OCI-LY3 (cell line): ENCODE measurements around the gene TMEM86B.

ENCODE experiments used
- H2AFZ ChIP-seq: fragments of 200-600, 300-600 bp; shearing (Covaris generic); 2 replicates; pipeline ENCODE4 v1.6.0; 2014; ENCODE audit warnings: antibody characterized with exemption, low read depth, low read length
- H3K27ac ChIP-seq: fragments of 200-600, 300-600 bp; sonication (generic); 2 replicates; pipeline ENCODE4 v1.5.1; 2014; ENCODE audit warnings: mild to moderate bottlenecking, low read length, moderate library complexity, mixed read lengths
- H3K27me3 ChIP-seq: fragments of 200-600, 300-600 bp; sonication (generic); 2 replicates; pipeline ENCODE4 v1.6.1; 2014; ENCODE audit warnings: low read depth, low read length, mixed read lengths
- H3K36me3 ChIP-seq: fragments of 200-600, 300-600 bp; sonication (generic); replicated peaks from 2 replicates; pipeline ENCODE3; 2014; ENCODE audit warnings: low read depth, low read length, mixed read lengths
- H3K4me1 ChIP-seq: fragments of 300-600, 200-600 bp; sonication (generic); 2 replicates; pipeline ENCODE4 v1.6.1; 2014; ENCODE audit warnings: low read length, mixed read lengths
- H3K4me2 ChIP-seq: fragments of 200-600, 300-600 bp; sonication (generic); 2 replicates; pipeline ENCODE4 v1.6.1; 2014; ENCODE audit warnings: low read length, mixed read lengths
- H3K4me3 ChIP-seq: fragments of 300-600, 200-600 bp; sonication (generic); 2 replicates; pipeline ENCODE4 v1.5.1; 2014; ENCODE audit warnings: antibody characterized with exemption, mild to moderate bottlenecking, low read length, moderate library complexity
- H3K79me2 ChIP-seq: fragments of 300-600, 200-600 bp; shearing (Covaris generic); 2 replicates; pipeline ENCODE4 v1.6.1; 2014; ENCODE audit warnings: mild to moderate bottlenecking, low read length, mixed read lengths
- H3K9ac ChIP-seq: fragments of 300-600, 200-600 bp; shearing (Covaris generic); 2 replicates; pipeline ENCODE4 v1.6.0; 2014; ENCODE audit warnings: mild to moderate bottlenecking, low read length, moderate library complexity
- H3K9me3 ChIP-seq: fragments of 200-600, 300-600 bp; shearing (Covaris generic); 2 replicates; pipeline ENCODE4 v1.6.1; 2014; ENCODE audit warnings: low read length, mixed read lengths; ENCODE audit not compliant: insufficient read depth
- H4K20me1 ChIP-seq: fragments of 200-600, 300-600 bp; sonication (generic); 2 replicates; pipeline ENCODE4 v1.6.1; 2016; ENCODE audit warnings: low read length, mixed read lengths; ENCODE audit not compliant: insufficient read depth
- EZH2phosphoT487 ChIP-seq: fragments of 200-600 bp; shearing (Covaris generic); IDR thresholded peaks from 2 replicates; pipeline ENCODE4 v1.6.1; 2018; ENCODE audit warnings: antibody characterized with exemption, mixed run types, low read depth
- TF ChIP-seq, protein P1 (sequence below): fragments of 200-600, 300-600 bp; sonication (generic); IDR thresholded peaks from 2 replicates; pipeline ENCODE4 v1.5.1; 2014; ENCODE audit warnings: antibody characterized with exemption, low read length, low read depth

TMEM86B gene

DNA sequence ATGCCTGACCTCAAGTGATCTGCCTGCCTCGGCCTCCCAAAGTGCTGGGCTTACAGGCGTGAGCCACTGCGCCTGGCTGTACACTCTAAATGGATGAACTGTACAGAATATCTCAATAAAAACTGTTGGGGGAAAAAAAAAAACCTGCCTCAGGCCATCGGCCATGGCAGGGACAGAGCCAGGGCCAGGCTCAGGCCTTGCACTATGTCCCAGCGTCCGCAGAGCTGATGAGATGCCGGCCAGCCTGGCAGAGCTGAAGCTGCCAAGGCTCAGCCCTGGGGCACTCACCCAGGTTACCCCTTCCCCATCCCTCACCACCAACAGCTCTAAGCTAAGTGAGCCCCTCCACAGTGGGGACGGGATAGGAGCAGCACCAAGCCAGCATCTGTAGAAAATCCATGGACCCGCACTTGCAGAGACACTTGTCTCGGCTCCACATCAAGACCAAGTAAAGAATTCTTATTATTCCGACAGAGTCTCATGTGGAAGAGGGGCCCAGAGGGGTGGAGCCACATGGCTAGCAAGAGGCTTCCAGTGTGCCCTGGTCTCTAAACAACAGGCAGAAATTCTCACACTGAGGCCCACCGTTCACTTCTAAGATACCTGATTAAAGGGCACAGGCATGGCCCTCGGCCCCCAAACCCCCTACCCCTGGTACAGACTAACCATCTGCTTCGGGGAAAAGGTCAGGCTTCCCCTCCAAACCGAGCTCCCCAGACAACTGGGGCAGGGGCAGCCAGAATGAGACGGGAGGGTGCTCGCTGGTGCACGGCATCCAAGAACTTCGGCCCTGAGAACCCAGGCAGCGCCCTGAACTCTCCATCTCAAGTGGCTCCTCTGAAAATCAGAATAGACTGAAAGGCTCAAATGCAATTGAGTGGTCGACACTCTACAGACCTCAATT lies 24.4 kb upstream of the TMEM86B start:
- H3K79me2 ChIP-seq, result peaks cover 100% of the 10 kb centered on the region
- peak overlapping the region; percentile 100 for H3K4me2 ChIP-seq
- no peak overlapping the region for H2AFZ ChIP-seq
- no peaks in the 10 kb centered on the region for H3K27me3 ChIP-seq
- H3K4me3 ChIP-seq, result peak overlapping the region; percentile 97
- H3K9ac ChIP-seq, result peak overlapping the region; percentile 99
- TF ChIP-seq, protein P1, sequence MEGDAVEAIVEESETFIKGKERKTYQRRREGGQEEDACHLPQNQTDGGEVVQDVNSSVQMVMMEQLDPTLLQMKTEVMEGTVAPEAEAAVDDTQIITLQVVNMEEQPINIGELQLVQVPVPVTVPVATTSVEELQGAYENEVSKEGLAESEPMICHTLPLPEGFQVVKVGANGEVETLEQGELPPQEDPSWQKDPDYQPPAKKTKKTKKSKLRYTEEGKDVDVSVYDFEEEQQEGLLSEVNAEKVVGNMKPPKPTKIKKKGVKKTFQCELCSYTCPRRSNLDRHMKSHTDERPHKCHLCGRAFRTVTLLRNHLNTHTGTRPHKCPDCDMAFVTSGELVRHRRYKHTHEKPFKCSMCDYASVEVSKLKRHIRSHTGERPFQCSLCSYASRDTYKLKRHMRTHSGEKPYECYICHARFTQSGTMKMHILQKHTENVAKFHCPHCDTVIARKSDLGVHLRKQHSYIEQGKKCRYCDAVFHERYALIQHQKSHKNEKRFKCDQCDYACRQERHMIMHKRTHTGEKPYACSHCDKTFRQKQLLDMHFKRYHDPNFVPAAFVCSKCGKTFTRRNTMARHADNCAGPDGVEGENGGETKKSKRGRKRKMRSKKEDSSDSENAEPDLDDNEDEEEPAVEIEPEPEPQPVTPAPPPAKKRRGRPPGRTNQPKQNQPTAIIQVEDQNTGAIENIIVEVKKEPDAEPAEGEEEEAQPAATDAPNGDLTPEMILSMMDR, result no peak
- TF ChIP-seq EZH2phosphoT487, result no peak
- H4K20me1 ChIP-seq, result peaks cover 76% of the 10 kb centered on the region
- peak overlapping the region; percentile 99 for H3K27ac ChIP-seq
- peaks cover 76% of the 10 kb centered on the region for H3K36me3 ChIP-seq
- peaks cover 49% of the 10 kb centered on the region for H3K4me1 ChIP-seq
- H3K9me3 ChIP-seq, result no peaks in the 10 kb centered on the region

DNA sequence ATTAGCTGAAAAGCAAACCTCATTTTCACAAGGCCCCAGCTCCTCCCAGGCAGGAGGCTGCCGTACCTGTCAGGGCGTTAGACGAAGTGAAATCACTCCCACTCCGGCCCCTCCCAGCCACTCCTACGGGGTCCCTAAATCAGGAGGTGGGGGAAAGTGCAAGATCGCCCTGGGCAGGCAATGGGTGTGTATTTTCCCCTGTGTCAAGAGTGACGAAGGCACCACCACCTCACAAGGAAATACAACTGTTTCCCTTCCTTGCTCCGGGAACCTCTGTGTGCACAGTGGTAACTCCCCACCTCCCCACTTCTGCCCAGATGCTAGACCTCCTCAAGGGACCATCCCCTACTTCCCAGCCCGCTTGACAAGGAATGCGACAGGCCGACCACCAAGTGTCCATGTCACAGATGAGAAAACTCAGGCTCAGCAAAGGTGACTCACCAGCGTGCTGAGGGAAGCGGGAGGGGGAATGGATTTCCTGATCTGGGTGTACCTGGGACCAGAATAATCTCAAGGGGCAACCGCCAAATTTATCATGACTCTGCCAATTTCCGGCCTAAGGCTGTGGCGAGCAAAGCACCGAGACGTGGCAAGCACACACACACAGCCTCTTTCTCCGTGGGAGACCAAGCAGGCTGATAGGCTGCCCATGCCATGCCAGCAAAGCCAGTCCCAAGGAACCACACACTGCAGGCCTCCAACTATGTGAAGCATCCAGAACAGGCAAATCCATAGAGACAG lies 22.9 kb upstream of the TMEM86B start:
- H3K4me3 ChIP-seq, result peak overlapping the region; percentile 31; the same call in 1 of the 2 replicates
- peaks cover 46% of the 10 kb centered on the region for H3K4me1 ChIP-seq
- peaks cover 100% of the 10 kb centered on the region for H3K79me2 ChIP-seq
- no peak for TF ChIP-seq EZH2phosphoT487
- TF ChIP-seq, protein P1, result no peak
- no peaks in the 10 kb centered on the region for H3K27me3 ChIP-seq
- H3K4me2 ChIP-seq, result peak overlapping the region; percentile 62
- peaks cover 76% of the 10 kb centered on the region for H4K20me1 ChIP-seq
- peak overlapping the region; percentile 32; the same call in 1 of the 2 replicates for H3K9ac ChIP-seq
- no peak overlapping the region for H2AFZ ChIP-seq
- peaks cover 75% of the 10 kb centered on the region for H3K36me3 ChIP-seq
- H3K27ac ChIP-seq, result peak overlapping the region; percentile 48
- H3K9me3 ChIP-seq, result no peaks in the 10 kb centered on the region

DNA sequence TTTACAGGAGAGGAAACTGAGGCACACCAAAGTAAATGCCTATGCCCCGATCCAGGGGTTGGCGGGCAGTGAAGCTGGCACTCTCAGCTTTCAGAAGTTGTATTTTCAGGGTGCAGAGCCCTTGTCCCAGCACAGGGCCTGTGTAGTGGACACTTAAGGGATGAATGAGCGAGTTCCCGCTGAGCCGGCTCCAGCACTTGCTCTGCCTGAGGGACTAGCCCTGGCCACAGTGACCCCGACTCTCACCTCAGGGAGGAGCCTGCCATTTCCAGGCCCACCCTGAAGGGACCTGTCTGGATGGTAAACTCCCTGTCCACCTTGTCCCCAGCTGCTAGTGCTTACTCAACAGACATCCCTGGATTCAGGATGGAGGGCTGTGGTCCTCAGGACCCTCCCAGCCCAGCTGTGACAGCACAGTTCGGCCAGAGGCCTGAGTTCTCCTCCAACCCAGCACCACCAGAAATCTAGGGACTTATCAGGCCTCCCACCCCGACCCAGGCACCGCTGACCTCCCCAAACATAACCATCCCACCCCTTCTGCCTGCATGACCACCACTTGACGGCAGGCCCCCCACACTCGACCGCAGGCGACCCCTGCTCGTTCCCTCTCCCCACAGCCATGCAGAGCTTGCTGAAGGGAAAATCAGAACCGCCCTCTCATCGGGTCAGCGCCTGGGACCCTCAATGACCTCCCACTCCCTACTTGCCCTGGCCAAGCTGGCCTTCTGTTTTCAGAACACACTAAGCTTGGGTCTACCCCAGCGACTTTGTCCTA lies 21.9 kb upstream of the TMEM86B start:
- H3K27ac ChIP-seq, result no peak overlapping the region
- H3K4me1 ChIP-seq, result peaks cover 37% of the 10 kb centered on the region
- H2AFZ ChIP-seq, result no peak overlapping the region
- TF ChIP-seq, protein P1, result no peak
- no peak for TF ChIP-seq EZH2phosphoT487
- peaks cover 74% of the 10 kb centered on the region for H4K20me1 ChIP-seq
- H3K9ac ChIP-seq, result no peak overlapping the region
- peaks cover 70% of the 10 kb centered on the region for H3K36me3 ChIP-seq
- H3K9me3 ChIP-seq, result no peaks in the 10 kb centered on the region
- H3K79me2 ChIP-seq, result peaks cover 99% of the 10 kb centered on the region
- H3K4me3 ChIP-seq, result no peak overlapping the region
- H3K4me2 ChIP-seq, result no peak overlapping the region
- H3K27me3 ChIP-seq, result no peaks in the 10 kb centered on the region
